CD1c-positive myeloid dendritic cell (primary cell): ENCODE measurements around the gene HS1BP3.
A peak's percentile ranks its signal among the peaks of the same experiment; 100 is the strongest.

Source experiments
- DNase-seq: peaks from one replicate; pipeline ENCODE4 v3.0.0-alpha.2; 2016; ENCODE audit errors: extremely low spot score

The HS1BP3 gene

GRCh38 chr2:20647738-20648137, 3.2 kb downstream of the HS1BP3 start:
- no peak for DNase-seq

GRCh38 chr2:20647211-20647610, 3.7 kb downstream of the HS1BP3 start:
- no peak for DNase-seq

GRCh38 chr2:20646446-20646845, 4.5 kb downstream of the HS1BP3 start:
- DNase-seq, result no peak

DNA sequence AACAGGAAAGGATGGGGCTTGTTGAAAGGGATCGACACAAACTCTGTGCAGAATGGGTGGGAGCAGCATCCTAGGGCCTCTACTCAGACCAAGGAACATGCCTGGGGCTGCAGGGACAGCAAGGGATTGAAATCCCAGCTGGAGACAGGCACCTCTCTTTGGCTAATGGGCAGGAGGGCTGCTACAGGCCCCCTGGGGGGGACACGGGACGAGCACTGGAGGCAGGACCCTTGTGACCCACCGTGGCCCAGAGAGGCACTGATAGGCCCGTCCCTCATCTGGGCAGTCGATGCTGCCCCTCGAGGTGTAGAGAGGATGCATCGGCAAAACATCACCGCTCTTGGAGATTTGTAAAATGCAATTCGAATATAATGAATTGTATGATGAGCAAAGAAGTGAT, 5.1 kb downstream of the HS1BP3 start:
- no peak for DNase-seq

- DNase-seq, result no peak
Measured at GRCh38 chr2:20645301-20645701, 5.6 kb downstream of the HS1BP3 start.

- DNase-seq, result no peak
Measured at GRCh38 chr2:20643826-20644225, 7.1 kb downstream of the HS1BP3 start.

- DNase-seq, result no peak
Measured at GRCh38 chr2:20643060-20643459, 7.8 kb downstream of the HS1BP3 start.

DNA sequence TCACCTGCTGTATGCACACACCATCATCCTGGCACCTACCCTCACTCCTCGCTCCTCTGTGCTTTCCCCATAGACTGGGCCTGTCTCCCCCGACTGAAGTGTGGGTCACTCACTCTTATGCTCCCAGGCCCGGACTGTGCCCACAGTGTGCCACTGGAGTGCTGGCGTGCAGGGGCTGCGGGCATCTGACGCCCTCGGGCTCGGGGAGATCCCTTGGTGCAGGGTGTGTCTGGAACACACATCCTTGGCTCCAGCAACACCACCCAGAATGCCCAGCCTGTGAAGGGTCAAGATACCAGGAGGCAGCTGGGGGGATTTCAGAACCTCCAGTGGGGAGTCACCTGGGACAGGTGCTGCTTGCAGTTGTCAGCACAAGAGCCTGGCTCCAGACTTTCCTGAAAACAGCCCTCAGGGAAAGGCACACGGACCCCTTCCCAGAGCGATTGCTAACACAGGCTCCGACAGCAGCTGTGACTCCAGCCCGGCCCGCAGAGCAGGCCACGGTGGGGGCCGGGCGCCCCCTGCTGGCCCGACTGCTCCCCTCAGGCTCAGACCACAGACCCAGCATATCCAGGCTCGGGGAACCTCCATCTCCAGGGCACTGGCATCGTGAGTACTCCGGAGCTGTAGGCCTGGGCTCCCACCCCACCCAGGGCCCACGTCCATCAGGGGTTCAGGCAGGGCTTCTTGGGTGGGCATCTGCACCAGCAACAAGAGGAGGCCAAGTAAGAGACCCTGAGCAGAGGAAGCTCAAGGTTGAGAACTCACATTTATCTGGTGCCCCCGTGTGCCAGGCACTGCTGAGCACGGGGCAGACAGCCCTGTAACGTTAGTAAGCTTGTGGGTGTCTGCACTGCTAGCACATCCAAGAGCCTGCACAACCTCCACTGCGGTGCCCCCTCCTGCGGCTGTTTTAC, 8.6 kb downstream of the HS1BP3 start:
- peak; percentile 70 for DNase-seq

GRCh38 chr2:20641123-20641985, 9.5 kb downstream of the HS1BP3 start:
- no peak for DNase-seq

DNA sequence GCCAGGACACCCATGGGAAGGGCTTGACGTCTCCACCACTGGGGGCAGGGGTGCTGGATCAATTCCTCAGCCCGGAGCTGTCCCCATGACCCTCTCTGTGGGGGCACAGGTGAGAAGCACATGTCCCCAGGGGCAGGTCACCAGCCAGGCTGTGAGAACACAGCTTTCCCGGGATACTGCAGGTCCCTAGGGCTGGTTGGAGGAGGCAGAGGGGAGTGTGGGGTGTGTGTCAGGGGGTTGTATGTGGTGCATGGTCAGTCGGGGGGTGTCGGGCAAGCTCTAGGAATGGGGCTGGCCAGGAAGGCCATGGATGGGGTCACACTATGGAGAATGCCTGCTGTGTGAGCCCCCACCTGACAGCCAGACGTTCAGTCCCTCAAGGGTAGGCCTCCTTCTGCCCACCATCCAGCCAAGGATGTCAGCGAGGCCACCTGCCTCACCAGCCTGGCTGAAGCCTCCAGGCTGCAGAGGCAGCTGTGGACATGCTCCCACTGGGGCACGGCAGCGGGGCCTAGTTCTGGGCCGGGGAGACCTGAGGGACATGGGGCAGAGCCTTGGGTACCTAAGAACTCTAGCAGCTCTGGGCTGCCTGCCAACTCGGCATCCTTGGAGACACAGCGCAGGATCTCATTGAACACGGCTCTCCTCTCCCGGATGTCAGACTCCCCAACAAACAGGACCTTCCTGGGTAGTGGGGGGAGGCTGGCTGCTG, 10.3 kb downstream of the HS1BP3 start:
- DNase-seq, result no peak

- no peak for DNase-seq
Measured at GRCh38 chr2:20638646-20639430, 12.1 kb downstream of the HS1BP3 start.

- no peak for DNase-seq
Measured at GRCh38 chr2:20638014-20638413, 12.9 kb downstream of the HS1BP3 start.

DNA sequence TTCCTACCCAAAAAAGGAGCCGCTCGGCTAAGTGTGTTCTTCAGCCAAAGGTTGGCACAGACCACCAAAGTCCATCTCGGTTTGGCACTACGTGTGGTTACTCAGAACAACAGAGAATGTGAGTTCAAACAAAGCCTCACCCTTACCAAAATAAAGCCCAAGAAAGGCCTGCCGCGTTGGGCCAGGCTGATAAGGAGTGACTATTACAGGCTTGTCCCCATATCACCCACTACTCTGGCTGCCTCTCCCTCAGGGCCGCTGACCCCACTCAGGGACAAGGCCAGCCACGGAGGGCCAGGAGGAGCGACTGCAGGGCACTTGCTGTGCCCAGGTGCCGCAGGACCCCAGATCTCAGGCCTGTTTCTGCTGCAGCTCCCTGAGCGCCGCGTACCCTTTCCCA, 13.8 kb downstream of the HS1BP3 start:
- no peak for DNase-seq

DNA sequence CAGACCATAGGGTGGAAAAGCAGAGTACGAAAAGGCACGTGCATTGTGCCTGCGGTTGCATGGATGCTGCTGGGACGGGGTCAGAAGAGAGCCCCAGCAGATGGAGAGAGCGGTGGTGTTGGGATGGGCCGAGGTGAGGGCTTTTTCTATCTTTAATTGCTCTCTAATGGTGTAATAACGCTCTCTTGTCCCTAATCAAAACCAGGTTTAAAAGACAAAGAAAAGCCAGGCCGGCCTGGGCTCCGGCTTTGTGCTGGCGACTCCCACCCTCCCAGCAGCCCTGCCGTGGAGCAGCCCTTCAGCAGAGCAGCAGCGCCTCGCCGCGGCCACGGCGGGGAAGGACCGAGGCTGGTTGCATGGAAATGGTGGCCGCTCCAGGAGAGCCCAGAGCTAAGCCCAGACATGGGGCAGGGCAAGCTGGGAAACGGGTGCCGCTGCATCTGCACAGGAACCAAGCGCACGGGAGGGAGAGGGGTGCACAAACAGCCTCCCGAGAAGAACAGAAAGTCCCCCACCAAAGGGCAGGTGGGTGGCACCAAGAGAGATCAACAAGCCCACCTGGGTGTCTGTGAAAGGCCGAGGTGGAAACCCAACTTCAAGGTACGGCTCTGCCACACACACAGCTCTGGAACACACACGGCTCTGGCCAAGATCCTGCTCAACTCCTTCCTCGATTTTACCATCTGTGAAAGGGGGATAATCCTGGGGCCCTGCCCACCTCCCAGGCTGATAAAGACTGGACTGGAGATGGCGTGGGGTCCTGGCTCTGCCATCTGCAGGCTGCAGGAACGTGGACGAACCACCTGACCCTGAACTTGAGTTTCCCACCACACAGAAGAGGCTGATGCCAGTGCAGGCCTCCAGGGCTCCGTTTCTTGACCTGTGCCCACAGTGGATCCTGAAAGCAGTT, 15.0 kb downstream of the HS1BP3 start:
- peak; percentile 58 for DNase-seq

DNA sequence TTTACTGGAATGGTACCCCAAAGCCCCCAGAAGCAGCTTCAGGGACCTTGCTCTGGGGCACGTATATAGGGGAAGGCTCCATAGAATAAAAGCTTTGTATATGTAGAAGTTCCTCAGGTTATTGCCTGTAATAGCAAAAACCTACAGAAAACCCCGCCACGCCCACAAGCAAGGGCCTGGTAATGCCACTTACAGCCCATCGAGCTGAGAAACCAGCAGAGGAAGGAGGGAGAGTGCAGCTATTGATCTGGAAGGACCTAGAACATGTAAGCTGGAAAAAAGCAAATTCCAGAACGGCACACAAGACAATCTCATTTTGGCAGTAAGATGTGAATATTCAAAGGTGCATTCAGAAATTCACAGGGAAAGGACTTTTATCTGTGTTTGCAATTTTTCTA, 15.8 kb downstream of the HS1BP3 start:
- no peak for DNase-seq

DNA sequence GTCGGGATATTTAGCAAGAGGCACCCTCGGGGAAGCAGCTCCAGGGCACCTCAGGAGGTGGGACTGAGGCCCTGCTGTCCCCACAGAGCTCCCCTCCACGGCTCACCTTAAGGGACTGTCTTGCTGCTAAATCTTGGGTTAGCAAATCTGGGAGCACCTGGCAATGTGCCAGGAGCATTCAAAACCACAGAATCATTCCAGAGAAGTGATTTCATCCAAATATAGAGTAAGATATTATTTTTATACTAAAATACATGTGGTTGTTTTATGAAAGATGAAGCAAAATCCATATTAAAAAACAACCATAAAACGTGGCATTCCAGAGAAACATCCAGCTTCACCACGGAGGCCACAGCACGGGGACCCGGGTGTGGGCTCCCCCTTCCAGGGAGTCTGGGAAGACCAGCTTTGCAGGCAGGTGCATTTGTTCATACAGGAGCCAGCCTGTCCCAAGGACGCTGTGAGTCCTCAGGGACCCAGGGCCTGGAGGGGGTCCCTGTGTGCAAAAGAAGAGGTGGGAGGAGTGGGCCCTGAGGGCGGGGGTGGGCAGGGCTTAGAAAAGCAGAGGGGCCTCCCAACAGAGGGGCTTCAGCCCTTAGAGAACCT, 16.3 kb downstream of the HS1BP3 start:
- no peak for DNase-seq

- no peak for DNase-seq
Measured at GRCh38 chr2:20633794-20634506, 16.9 kb downstream of the HS1BP3 start.

DNA sequence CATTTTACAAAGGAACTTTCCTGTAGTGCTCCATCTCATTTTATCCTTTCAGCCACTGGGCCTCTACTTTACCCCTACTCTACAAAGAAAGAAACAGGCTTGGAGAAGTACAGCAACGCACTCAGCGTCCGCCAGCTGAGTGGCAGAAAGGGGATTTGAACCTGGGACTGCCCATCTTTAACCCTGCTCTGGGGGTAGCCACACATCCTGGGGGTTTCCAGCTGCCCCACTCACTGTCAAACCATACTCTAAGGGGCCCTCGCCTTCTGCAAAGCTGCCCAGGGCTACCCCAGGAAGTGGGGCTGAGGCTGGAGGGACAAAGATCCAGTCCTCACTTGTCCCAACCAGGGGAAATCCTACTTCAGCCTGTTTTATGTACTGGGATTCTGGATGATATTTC, 17.9 kb downstream of the HS1BP3 start:
- DNase-seq, result no peak

- no peak for DNase-seq
Measured at GRCh38 chr2:20632446-20632990, 18.4 kb downstream of the HS1BP3 start.
